ENCODE results near the gene RARS1.

RARS1 gene

GRCh38 chr5:168568738-168569137 lies 82.5 kb downstream of the RARS1 start:
- DNase-seq = no peak
